HG03460 (cell line): Measurements from ENCODE around the gene BACE1-AS.

ENCODE experiments used
- ATAC-seq: cut with Tn5 transposase; IDR thresholded peaks from one replicate; pipeline ENCODE4 v1.9.1; 2021; ENCODE audit not compliant: unreplicated experiment

The BACE1-AS gene

GRCh38 chr11:117289795-117290194 is 1.4 kb upstream of the BACE1-AS start:
- no peak for ATAC-seq

- no peak for ATAC-seq
These were observed 1.5 kb downstream of the BACE1-AS start for GRCh38 chr11:117292616-117293015.

- ATAC-seq: no peak
These were observed 4.4 kb downstream of the BACE1-AS start for GRCh38 chr11:117295438-117296137.

GRCh38 chr11:117296881-117297280 is 5.7 kb downstream of the BACE1-AS start:
- ATAC-seq: no peak

GRCh38 chr11:117298195-117298594 is 7.0 kb downstream of the BACE1-AS start:
- no peak for ATAC-seq

GRCh38 chr11:117299351-117300282 is 8.5 kb downstream of the BACE1-AS start:
- no peak for ATAC-seq

- ATAC-seq: no peak
These were observed 9.1 kb downstream of the BACE1-AS start for GRCh38 chr11:117300283-117300663.

GRCh38 chr11:117300773-117301172 is 9.6 kb downstream of the BACE1-AS start:
- no peak for ATAC-seq

GRCh38 chr11:117302228-117302627 is 11.1 kb downstream of the BACE1-AS start:
- ATAC-seq: no peak

- ATAC-seq: no peak
These were observed 12.0 kb downstream of the BACE1-AS start for GRCh38 chr11:117303101-117303500.

GRCh38 chr11:117303646-117304315 is 12.6 kb downstream of the BACE1-AS start:
- ATAC-seq: no peak

GRCh38 chr11:117305145-117305544 is 14.0 kb downstream of the BACE1-AS start:
- ATAC-seq: no peak

GRCh38 chr11:117309310-117309709 is 18.2 kb downstream of the BACE1-AS start:
- ATAC-seq: no peak

- no peak for ATAC-seq
These were observed 21.9 kb downstream of the BACE1-AS start for GRCh38 chr11:117313091-117313490.

GRCh38 chr11:117313828-117314768 is 23.0 kb downstream of the BACE1-AS start:
- ATAC-seq: no peak

GRCh38 chr11:117314840-117315239 is 23.7 kb downstream of the BACE1-AS start:
- ATAC-seq: no peak

GRCh38 chr11:117315285-117316196 is 24.4 kb downstream of the BACE1-AS start:
- ATAC-seq: no peak

- ATAC-seq: no peak
These were observed 25.2 kb downstream of the BACE1-AS start, which contains the start of gene BACE1 for GRCh38 chr11:117316197-117316961. BACE1 (minus strand) TSS chr11:117316256; CDS start chr11:117315795, 461 bp downstream.

- no peak for ATAC-seq
These were observed 27.6 kb downstream of the BACE1-AS start for GRCh38 chr11:117318738-117319137.
